Measurements from ENCODE around the gene DDN. TPM values are rescaled to one million over a fixed set of nuclear protein-coding genes. Genes with fewer than 3 reads are reported as not detected.

Gene DDN
- total and polyA plus RNA-seq, 10 of the 15 experiments (the other 5 are each of a cell fraction or from before 2014, with no cell fraction given) = 0.10 to 13.4 (median 3.7) TPM

- peak; percentile 65; the same call in 1 of the 2 replicates for TF ChIP-seq ZNF687 (IDR thresholded peaks at IDR 0.05)
- no peak for TF ChIP-seq TAF1 (IDR thresholded peaks at IDR 0.05; ENCODE audit: borderline replicate concordance, low read depth, low read length)
- no peak for TF ChIP-seq NFYB (IDR thresholded peaks at IDR 0.05; ENCODE audit: insufficient read depth, low read depth, low read length)
- no peak for TF ChIP-seq HSF1 (IDR thresholded peaks at IDR 0.05; ENCODE audit: low read depth, low read length)
- peak; percentile 30; the same call in 1 of the 2 replicates for TF ChIP-seq DPF2 (IDR thresholded peaks at IDR 0.05)
- TF ChIP-seq MAX (IDR thresholded peaks at IDR 0.05; ENCODE audit: low read depth, low read length) = peak; percentile 54; the same call in 1 of the 2 replicates
- TF ChIP-seq CREB1 (IDR thresholded peaks at IDR 0.05; ENCODE audit: low read depth) = no peak
- no peak for TF ChIP-seq CHD4 (IDR thresholded peaks at IDR 0.05)
- no peak for TF ChIP-seq KAT2A (conservative IDR thresholded peaks at IDR 0.05; ENCODE audit: control insufficient read depth, low read depth, low read length)
- no peak for TF ChIP-seq SMAD1 (IDR thresholded peaks at IDR 0.05; ENCODE audit: low read depth, partially characterized antibody)
- no peak for TF ChIP-seq BCL11A (IDR thresholded peaks at IDR 0.05; ENCODE audit: low read depth, low read length)
- TF ChIP-seq PAX8 (IDR thresholded peaks at IDR 0.05) = no peak
- TF ChIP-seq SPI1 (IDR thresholded peaks at IDR 0.05; ENCODE audit: borderline replicate concordance, insufficient read depth, low read depth, low read length) = no peak
- no peak for TF ChIP-seq STAT3 (IDR thresholded peaks at IDR 0.05; ENCODE audit: low read depth, low read length)
- no peak for TF ChIP-seq ZZZ3 (IDR thresholded peaks at IDR 0.05; ENCODE audit: control insufficient read depth, insufficient read length, low read depth)
- no peak for TF ChIP-seq NR2F1 (conservative IDR thresholded peaks at IDR 0.05)
- TF ChIP-seq ATF2 (IDR thresholded peaks at IDR 0.05; ENCODE audit: low read length) = no peak
- 0 out of 2 replicates have a peak, but pooled peaks have one; percentile 38 for TF ChIP-seq LARP7 (IDR thresholded peaks at IDR 0.05)
- TF ChIP-seq EP300 (IDR thresholded peaks at IDR 0.05; ENCODE audit: borderline replicate concordance in 1 of 2, control insufficient read depth in 1 of 2, low read depth in 2 of 2, low read length in 2 of 2) = no peak
- TF ChIP-seq USF2 (IDR thresholded peaks at IDR 0.05; ENCODE audit: borderline replicate concordance, low read depth, low read length) = no peak
- TF ChIP-seq SMARCA5 (IDR thresholded peaks at IDR 0.05) = peak; percentile 34; the same call in 1 of the 2 replicates
- no peak for TF ChIP-seq BMI1 (IDR thresholded peaks at IDR 0.05; ENCODE audit: borderline replicate concordance)
Measured at GRCh38 chr12:48969833-48970701, 29.1 kb downstream of the DDN start (continued).

All from GM12878 (cell line).